Neural progenitor cell (in vitro differentiated cells): Measurements from ENCODE around the gene GALNT7. TPM values are rescaled to one million over a fixed set of nuclear protein-coding genes. Genes with fewer than 3 reads are reported as not detected.

Source experiments
- DNase-seq: peaks from one replicate; pipeline ENCODE4 v3.0.0-alpha.2; 2016; ENCODE audit warnings: low spot score
- H2AFZ ChIP-seq: fragments of 200-600 bp; sonication (generic); replicated peaks from 2 replicates; pipeline ENCODE4 v1.6.1; 2016; ENCODE audit warnings: antibody characterized with exemption
- H3F3A ChIP-seq: fragments of 200-600 bp; sonication (generic); 2 replicates; pipeline ENCODE4 v1.6.1; 2016; ENCODE audit warnings: antibody characterized with exemption, low read depth
- H3K27ac ChIP-seq: fragments of 200-600 bp; sonication (generic); 2 replicates; pipeline ENCODE4 v1.5.1; 2016; ENCODE audit warnings: mild to moderate bottlenecking
- H3K27me3 ChIP-seq: fragments of 200-600 bp; sonication (generic); 2 replicates; pipeline ENCODE4 v1.6.1; 2016; ENCODE audit warnings: mild to moderate bottlenecking, moderate library complexity
- H3K36me3 ChIP-seq: fragments of 200-600 bp; sonication (generic); 2 replicates; pipeline ENCODE4 v1.5.1; 2016
- H3K4me1 ChIP-seq: fragments of 200-600 bp; sonication (generic); 2 replicates; pipeline ENCODE4 v1.6.1; 2016; ENCODE audit warnings: mixed run types
- H3K4me2 ChIP-seq: fragments of 200-600 bp; sonication (generic); 2 replicates; pipeline ENCODE4 v1.6.1; 2016
- H3K4me3 ChIP-seq: fragments of 200-600 bp; sonication (generic); 2 replicates; pipeline ENCODE4 v1.5.1; 2016
- H3K79me2 ChIP-seq: fragments of 200-600 bp; sonication (generic); 2 replicates; pipeline ENCODE4 v1.6.1; 2016; ENCODE audit warnings: low read depth
- H3K9ac ChIP-seq: fragments of 200-600 bp; sonication (generic); 2 replicates; pipeline ENCODE4 v1.6.1; 2016
- H3K9me3 ChIP-seq: fragments of 200-600 bp; sonication (generic); 2 replicates; pipeline ENCODE4 v1.5.1; 2016; ENCODE audit warnings: low read depth
- H4K20me1 ChIP-seq: fragments of 200-600 bp; sonication (generic); 2 replicates; pipeline ENCODE4 v1.6.1; 2016; ENCODE audit warnings: low read depth
- H3K27ac Mint-ChIP-seq: 3 replicates; pipeline ENCODE4 v1.8.0; 2021; ENCODE audit warnings: mixed read lengths
- H3K27me3 Mint-ChIP-seq: 2 replicates; pipeline ENCODE4 v1.8.0; 2022; ENCODE audit warnings: low read depth, mild to moderate bottlenecking, inconsistent platforms, moderate library complexity, mixed read lengths; ENCODE audit not compliant: insufficient read depth
- H3K36me3 Mint-ChIP-seq: 3 replicates; pipeline ENCODE4 v1.8.0; 2021; ENCODE audit warnings: mixed read lengths
- H3K4me1 Mint-ChIP-seq: 3 replicates; pipeline ENCODE4 v1.8.0; 2021; ENCODE audit warnings: mixed read lengths
- H3K4me3 Mint-ChIP-seq: 3 replicates; pipeline ENCODE4 v1.8.0; 2021; ENCODE audit warnings: mild to moderate bottlenecking, moderate library complexity, mixed read lengths
- H3K9me3 Mint-ChIP-seq: 3 replicates; pipeline ENCODE4 v1.8.0; 2020; ENCODE audit warnings: mixed read lengths
- CTCF ChIP-seq: fragments of 200-600 bp; sonication (generic); IDR thresholded peaks from 2 replicates; pipeline ENCODE4 v1.5.1; 2017; ENCODE audit warnings: antibody characterized with exemption, mild to moderate bottlenecking
- EZH2 ChIP-seq: fragments of 200-600 bp; sonication (generic); IDR thresholded peaks from 2 replicates; pipeline ENCODE4 v1.6.1; 2017; ENCODE audit warnings: antibody characterized with exemption, mild to moderate bottlenecking, moderate library complexity
- EZH2phosphoT487 ChIP-seq: fragments of 200-600 bp; sonication (generic); IDR thresholded peaks from 2 replicates; pipeline ENCODE4 v1.6.1; 2017; ENCODE audit warnings: antibody characterized with exemption
- total RNA-seq: library from RNA; depleted of rRNA; stranded (reverse); fragments of >200 nt; gene quantifications from 2 replicates; pipeline ENCODE4 v1.2.3, GENCODE V29; 2015; ENCODE audit warnings: low replicate concordance

Gene GALNT7
- total RNA-seq, 1 donor from 2014 or later = 62.3 TPM

- no peak overlapping the region for H3K27ac Mint-ChIP-seq
- no peaks in the 10 kb centered on the region for H3K79me2 ChIP-seq
- no peaks in the 10 kb centered on the region for H3K36me3 ChIP-seq
- H3K4me3 Mint-ChIP-seq = no peak overlapping the region
- H3K27me3 ChIP-seq = no peaks in the 10 kb centered on the region
- peaks cover 7% of the 10 kb centered on the region for H3K27me3 Mint-ChIP-seq
- no peaks in the 10 kb centered on the region for H3F3A ChIP-seq
- no peaks in the 10 kb centered on the region for H4K20me1 ChIP-seq
- no peak overlapping the region for H3K27ac ChIP-seq
- H3K9me3 Mint-ChIP-seq = no peaks in the 10 kb centered on the region
- H3K4me3 ChIP-seq = no peak overlapping the region
- H3K4me1 ChIP-seq = no peaks in the 10 kb centered on the region
- peak; percentile 16 for DNase-seq
- TF ChIP-seq EZH2 (no peak), CTCF (no peak), EZH2phosphoT487 (no peak)
- peaks cover 6% of the 10 kb centered on the region for H3K4me1 Mint-ChIP-seq
- no peak overlapping the region for H2AFZ ChIP-seq
- H3K9me3 ChIP-seq = no peaks in the 10 kb centered on the region
- H3K4me2 ChIP-seq = no peak overlapping the region
- H3K9ac ChIP-seq = no peak overlapping the region
- H3K36me3 Mint-ChIP-seq = no peaks in the 10 kb centered on the region
Measured at GRCh38 chr4:173121076-173121561, 47.5 kb upstream of the GALNT7 start.

- no peaks in the 10 kb centered on the region for H3K36me3 ChIP-seq
- no peak overlapping the region for H3K9ac ChIP-seq
- Mint-ChIP-seq H3K4me3 (no peak overlapping the region), H3K27ac (no peak overlapping the region), H3K9me3 (no peaks in the 10 kb centered on the region), H3K36me3 (no peaks in the 10 kb centered on the region), H3K27me3 (peaks cover 4% of the 10 kb centered on the region), H3K4me1 (peaks cover 6% of the 10 kb centered on the region)
- TF ChIP-seq EZH2phosphoT487 = no peak
- no peak for TF ChIP-seq EZH2
- TF ChIP-seq CTCF = no peak
- H3K9me3 ChIP-seq = no peaks in the 10 kb centered on the region
- no peaks in the 10 kb centered on the region for H3F3A ChIP-seq
- no peaks in the 10 kb centered on the region for H3K4me1 ChIP-seq
- no peaks in the 10 kb centered on the region for H3K27me3 ChIP-seq
- no peak overlapping the region for H3K4me3 ChIP-seq
- no peaks in the 10 kb centered on the region for H4K20me1 ChIP-seq
- H2AFZ ChIP-seq = no peak overlapping the region
- H3K4me2 ChIP-seq = no peak overlapping the region
- DNase-seq = no peak
- no peak overlapping the region for H3K27ac ChIP-seq
- H3K79me2 ChIP-seq = no peaks in the 10 kb centered on the region
Measured at GRCh38 chr4:173124209-173124865, 44.3 kb upstream of the GALNT7 start.

- no peaks in the 10 kb centered on the region for H3K4me1 ChIP-seq
- H3K9me3 ChIP-seq = no peaks in the 10 kb centered on the region
- Mint-ChIP-seq H3K4me1 (peaks cover 6% of the 10 kb centered on the region), H3K9me3 (no peaks in the 10 kb centered on the region), H3K27me3 (peaks cover 4% of the 10 kb centered on the region), H3K4me3 (no peak overlapping the region), H3K36me3 (no peaks in the 10 kb centered on the region), H3K27ac (no peak overlapping the region)
- no peak overlapping the region for H3K4me3 ChIP-seq
- H4K20me1 ChIP-seq = no peaks in the 10 kb centered on the region
- no peak for TF ChIP-seq CTCF
- no peak for TF ChIP-seq EZH2
- no peak for TF ChIP-seq EZH2phosphoT487
- no peak overlapping the region for H2AFZ ChIP-seq
- no peaks in the 10 kb centered on the region for H3F3A ChIP-seq
- no peaks in the 10 kb centered on the region for H3K79me2 ChIP-seq
- no peaks in the 10 kb centered on the region for H3K36me3 ChIP-seq
- no peak for DNase-seq
- H3K27me3 ChIP-seq = no peaks in the 10 kb centered on the region
- H3K4me2 ChIP-seq = no peak overlapping the region
- H3K9ac ChIP-seq = no peak overlapping the region
- H3K27ac ChIP-seq = no peak overlapping the region
Measured at GRCh38 chr4:173125216-173125812, 43.3 kb upstream of the GALNT7 start.
